DND-41 (cell line): ENCODE data around the gene PEG3.
"Not testable (repeated sequence)": the region's sequence is repeated elsewhere in the genome, so short reads cannot be mapped to it uniquely, and the experiment has no call there.

Source experiments
- EZH2 ChIP-seq: IDR thresholded peaks from 3 replicates; pipeline ENCODE4 v1.6.1; 2012; ENCODE audit warnings: borderline replicate concordance, low read depth, mild to moderate bottlenecking, moderate library complexity, low read length, inconsistent platforms; ENCODE audit not compliant: severe bottlenecking
- TF ChIP-seq, protein P1 (sequence below): IDR thresholded peaks from 2 replicates; pipeline ENCODE4 v1.5.1; 2012; ENCODE audit warnings: borderline replicate concordance, low read length, moderate library complexity, mild to moderate bottlenecking; ENCODE audit not compliant: poor library complexity, severe bottlenecking; ENCODE audit errors: extremely low read depth

- TF ChIP-seq, protein P1, sequence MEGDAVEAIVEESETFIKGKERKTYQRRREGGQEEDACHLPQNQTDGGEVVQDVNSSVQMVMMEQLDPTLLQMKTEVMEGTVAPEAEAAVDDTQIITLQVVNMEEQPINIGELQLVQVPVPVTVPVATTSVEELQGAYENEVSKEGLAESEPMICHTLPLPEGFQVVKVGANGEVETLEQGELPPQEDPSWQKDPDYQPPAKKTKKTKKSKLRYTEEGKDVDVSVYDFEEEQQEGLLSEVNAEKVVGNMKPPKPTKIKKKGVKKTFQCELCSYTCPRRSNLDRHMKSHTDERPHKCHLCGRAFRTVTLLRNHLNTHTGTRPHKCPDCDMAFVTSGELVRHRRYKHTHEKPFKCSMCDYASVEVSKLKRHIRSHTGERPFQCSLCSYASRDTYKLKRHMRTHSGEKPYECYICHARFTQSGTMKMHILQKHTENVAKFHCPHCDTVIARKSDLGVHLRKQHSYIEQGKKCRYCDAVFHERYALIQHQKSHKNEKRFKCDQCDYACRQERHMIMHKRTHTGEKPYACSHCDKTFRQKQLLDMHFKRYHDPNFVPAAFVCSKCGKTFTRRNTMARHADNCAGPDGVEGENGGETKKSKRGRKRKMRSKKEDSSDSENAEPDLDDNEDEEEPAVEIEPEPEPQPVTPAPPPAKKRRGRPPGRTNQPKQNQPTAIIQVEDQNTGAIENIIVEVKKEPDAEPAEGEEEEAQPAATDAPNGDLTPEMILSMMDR: not testable (repeated sequence)
- TF ChIP-seq EZH2: not testable (repeated sequence)
Measured at GRCh38 chr19:56852361-56852760, 11.8 kb upstream of the PEG3 start.
